Mammary epithelial cell (primary cell): ENCODE results near the gene BMF.

ENCODE experiments used
- CTCF ChIP-seq, 2 donors: IDR thresholded peaks in 1 of 2; conservative IDR thresholded peaks in 1 of 2; 2 replicates each; pipeline ENCODE4 v1.5.1; 2011 to 2012; ENCODE audit warnings: inconsistent platforms in 2 of 2, low read length in 2 of 2, mild to moderate bottlenecking in 2 of 2, control low read depth in 1 of 2, low read depth in 1 of 2; ENCODE audit not compliant: insufficient read depth in 1 of 2; ENCODE audit errors: extremely low read depth in 1 of 2
- EZH2 ChIP-seq: IDR thresholded peaks from 2 replicates; pipeline ENCODE4 v1.6.1; 2012; ENCODE audit warnings: low read length, inconsistent platforms, borderline replicate concordance

GRCh38 chr15:40047415-40048210 lies 61.1 kb downstream of the BMF start:
- TF ChIP-seq CTCF (conservative IDR thresholded peaks at IDR 0.05 in 1 of 2, IDR thresholded peaks at IDR 0.05 in 1 of 2; ENCODE audit: extremely low read depth in 1 of 2, insufficient read depth in 1 of 2, low read depth in 1 of 2, low read length in 2 of 2) = no peak
- no peak for TF ChIP-seq EZH2
